OCI-LY1 (cell line): ENCODE results near the gene MCF2L2.

ENCODE experiments used
- H2AFZ ChIP-seq: fragments of 200-600 bp; sonication (generic), shearing (Covaris generic); 2 replicates; pipeline ENCODE4 v1.6.0; 2014; ENCODE audit warnings: antibody characterized with exemption, mild to moderate bottlenecking, low read length
- H3F3A ChIP-seq: fragments of 200-600 bp; sonication (generic), shearing (Covaris generic); 2 replicates; pipeline ENCODE4 v1.6.0; 2014; ENCODE audit warnings: mild to moderate bottlenecking, antibody characterized with exemption, low read length, moderate library complexity; ENCODE audit not compliant: insufficient read depth
- H3K27ac ChIP-seq: fragments of 200-600 bp; sonication (generic); 2 replicates; pipeline ENCODE4 v1.5.1; 2014; ENCODE audit warnings: low read length, mixed run types, mild to moderate bottlenecking, low read depth; ENCODE audit not compliant: poor library complexity, severe bottlenecking
- H3K27me3 ChIP-seq: fragments of 200-600 bp; sonication (generic); 2 replicates; pipeline ENCODE4 v1.6.0; 2014; ENCODE audit warnings: antibody characterized with exemption, mild to moderate bottlenecking, low read length, moderate library complexity; ENCODE audit not compliant: insufficient read depth
- H3K36me3 ChIP-seq: fragments of 200-600 bp; sonication (generic); 2 replicates; pipeline ENCODE4 v1.6.1; 2014; ENCODE audit warnings: mild to moderate bottlenecking, antibody characterized with exemption, low read length, moderate library complexity, mixed read lengths; ENCODE audit not compliant: insufficient read depth
- H3K4me1 ChIP-seq: fragments of 200-600 bp; sonication (generic); 2 replicates; pipeline ENCODE4 v1.5.1; 2014; ENCODE audit warnings: mild to moderate bottlenecking, low read length, moderate library complexity; ENCODE audit not compliant: insufficient read depth, severe bottlenecking
- H3K4me2 ChIP-seq: fragments of 200-600 bp; sonication (generic), shearing (Covaris generic); 2 replicates; pipeline ENCODE4 v1.6.1; 2014; ENCODE audit warnings: low read length
- H3K4me3 ChIP-seq: fragments of 200-600 bp; sonication (generic); 2 replicates; pipeline ENCODE4 v1.5.1; 2014; ENCODE audit warnings: low read length, low read depth, mild to moderate bottlenecking, mixed read lengths; ENCODE audit not compliant: poor library complexity, severe bottlenecking
- H3K79me2 ChIP-seq: fragments of 200-600 bp; shearing (Covaris generic); 2 replicates; pipeline ENCODE4 v1.6.1; 2016; ENCODE audit warnings: mixed run types, low read length, mixed read lengths; ENCODE audit not compliant: insufficient read depth
- H3K9ac ChIP-seq: fragments of 200-600 bp; sonication (generic), shearing (Covaris generic); 2 replicates; pipeline ENCODE4 v1.6.1; 2014; ENCODE audit warnings: mild to moderate bottlenecking, low read length, mixed read lengths
- H3K9me2 ChIP-seq: fragments of 200-600 bp; sonication (generic), shearing (Covaris generic); 2 replicates; pipeline ENCODE4 v1.6.1; 2014; ENCODE audit warnings: low read depth, mild to moderate bottlenecking, low read length, mixed read lengths
- H3K9me3 ChIP-seq: fragments of 200-600 bp; shearing (Covaris generic); 2 replicates; pipeline ENCODE4 v1.6.1; 2014; ENCODE audit warnings: low read length, mixed read lengths
- H4K20me1 ChIP-seq: fragments of 200-600 bp; sonication (generic), shearing (Covaris generic); 2 replicates; pipeline ENCODE4 v1.6.0; 2016; ENCODE audit warnings: mild to moderate bottlenecking, low read length; ENCODE audit not compliant: insufficient read depth
- EZH2 ChIP-seq: fragments of 200-600 bp; sonication (generic), shearing (Covaris generic); IDR thresholded peaks from 2 replicates; pipeline ENCODE4 v1.8.0; 2017; ENCODE audit warnings: borderline replicate concordance, mixed run types, mild to moderate bottlenecking, antibody characterized with exemption, low read length, moderate library complexity, mixed read lengths
- TF ChIP-seq, protein P1 (sequence below): fragments of 200-600 bp; sonication (generic), shearing (Covaris generic); IDR thresholded peaks from 2 replicates; pipeline ENCODE4 v1.5.1; 2017; ENCODE audit warnings: mild to moderate bottlenecking, antibody characterized with exemption, low read length, moderate library complexity, mixed read lengths

Gene MCF2L2

GRCh38 chr3:183185696-183186095 lies 242.7 kb downstream of the MCF2L2 start:
- no peak for TF ChIP-seq EZH2
- TF ChIP-seq, protein P1, sequence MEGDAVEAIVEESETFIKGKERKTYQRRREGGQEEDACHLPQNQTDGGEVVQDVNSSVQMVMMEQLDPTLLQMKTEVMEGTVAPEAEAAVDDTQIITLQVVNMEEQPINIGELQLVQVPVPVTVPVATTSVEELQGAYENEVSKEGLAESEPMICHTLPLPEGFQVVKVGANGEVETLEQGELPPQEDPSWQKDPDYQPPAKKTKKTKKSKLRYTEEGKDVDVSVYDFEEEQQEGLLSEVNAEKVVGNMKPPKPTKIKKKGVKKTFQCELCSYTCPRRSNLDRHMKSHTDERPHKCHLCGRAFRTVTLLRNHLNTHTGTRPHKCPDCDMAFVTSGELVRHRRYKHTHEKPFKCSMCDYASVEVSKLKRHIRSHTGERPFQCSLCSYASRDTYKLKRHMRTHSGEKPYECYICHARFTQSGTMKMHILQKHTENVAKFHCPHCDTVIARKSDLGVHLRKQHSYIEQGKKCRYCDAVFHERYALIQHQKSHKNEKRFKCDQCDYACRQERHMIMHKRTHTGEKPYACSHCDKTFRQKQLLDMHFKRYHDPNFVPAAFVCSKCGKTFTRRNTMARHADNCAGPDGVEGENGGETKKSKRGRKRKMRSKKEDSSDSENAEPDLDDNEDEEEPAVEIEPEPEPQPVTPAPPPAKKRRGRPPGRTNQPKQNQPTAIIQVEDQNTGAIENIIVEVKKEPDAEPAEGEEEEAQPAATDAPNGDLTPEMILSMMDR: no peak
- H3F3A ChIP-seq: no peaks in the 10 kb centered on the region
- no peaks in the 10 kb centered on the region for H4K20me1 ChIP-seq
- H3K4me1 ChIP-seq: no peaks in the 10 kb centered on the region
- no peak overlapping the region for H2AFZ ChIP-seq
- H3K79me2 ChIP-seq: no peaks in the 10 kb centered on the region
- H3K4me3 ChIP-seq: no peak overlapping the region
- H3K27me3 ChIP-seq: no peaks in the 10 kb centered on the region
- no peaks in the 10 kb centered on the region for H3K9me3 ChIP-seq
- H3K36me3 ChIP-seq: no peaks in the 10 kb centered on the region
- no peaks in the 10 kb centered on the region for H3K9me2 ChIP-seq
- no peak overlapping the region for H3K4me2 ChIP-seq
- no peak overlapping the region for H3K9ac ChIP-seq
- H3K27ac ChIP-seq: no peak overlapping the region

GRCh38 chr3:183182732-183183610 lies 245.4 kb downstream of the MCF2L2 start:
- Histone ChIP-seq H3K4me2 (no peak overlapping the region), H3K9ac (no peak overlapping the region), H3K9me2 (no peaks in the 10 kb centered on the region), H3K79me2 (no peaks in the 10 kb centered on the region), H3K36me3 (no peaks in the 10 kb centered on the region), H3K4me1 (no peaks in the 10 kb centered on the region), H2AFZ (no peak overlapping the region), H3K9me3 (no peaks in the 10 kb centered on the region), H3K27ac (no peak overlapping the region), H3F3A (no peaks in the 10 kb centered on the region), H4K20me1 (no peaks in the 10 kb centered on the region), H3K27me3 (no peaks in the 10 kb centered on the region), H3K4me3 (no peak overlapping the region)
- TF ChIP-seq, protein P1: no peak
- no peak for TF ChIP-seq EZH2

GRCh38 chr3:183182073-183182472 lies 246.3 kb downstream of the MCF2L2 start:
- Histone ChIP-seq H3K36me3 (no peaks in the 10 kb centered on the region), H4K20me1 (no peaks in the 10 kb centered on the region), H3F3A (no peaks in the 10 kb centered on the region), H3K27me3 (no peaks in the 10 kb centered on the region), H2AFZ (no peak overlapping the region), H3K4me2 (no peak overlapping the region), H3K4me3 (no peak overlapping the region), H3K9me3 (no peaks in the 10 kb centered on the region), H3K79me2 (no peaks in the 10 kb centered on the region), H3K9me2 (no peaks in the 10 kb centered on the region), H3K4me1 (no peaks in the 10 kb centered on the region), H3K27ac (no peak overlapping the region), H3K9ac (no peak overlapping the region)
- TF ChIP-seq, protein P1: no peak
- TF ChIP-seq EZH2: no peak
